Measurements from ENCODE around the gene AGBL1. TPM values are rescaled to one million over a fixed set of nuclear protein-coding genes. Genes with fewer than 3 reads are reported as not detected.

Gene AGBL1
- total RNA-seq, 1 donor from 2014 or later = 5.5 TPM

GRCh38 chr15:86273309-86273708, 193.6 kb downstream of the AGBL1 start:
- no peak overlapping the region for H3K9ac ChIP-seq
- no peaks in the 10 kb centered on the region for H3K36me3 Mint-ChIP-seq
- TF ChIP-seq EZH2 (IDR thresholded peaks at IDR 0.05) (no peak), CTCF (IDR thresholded peaks at IDR 0.05) (no peak), EZH2phosphoT487 (IDR thresholded peaks at IDR 0.05) (no peak)
- no peak overlapping the region for H2AFZ ChIP-seq (replicated peaks)
- H3K4me3 ChIP-seq = no peak overlapping the region
- H3K27ac ChIP-seq = no peak overlapping the region
- DNase-seq (ENCODE audit: low spot score) = no peak
- no peak overlapping the region for H3K4me3 Mint-ChIP-seq
- H3K27me3 Mint-ChIP-seq (ENCODE audit: insufficient read depth, low read depth) = peaks cover 5% of the 10 kb centered on the region
- H3K4me2 ChIP-seq = no peak overlapping the region
- H3K27me3 ChIP-seq = no peaks in the 10 kb centered on the region
- no peaks in the 10 kb centered on the region for H3F3A ChIP-seq (ENCODE audit: low read depth)
- no peaks in the 10 kb centered on the region for H4K20me1 ChIP-seq (ENCODE audit: low read depth)
- no peaks in the 10 kb centered on the region for H3K4me1 Mint-ChIP-seq
- H3K9me3 ChIP-seq (ENCODE audit: low read depth) = no peaks in the 10 kb centered on the region
- H3K79me2 ChIP-seq (ENCODE audit: low read depth) = no peaks in the 10 kb centered on the region
- H3K27ac Mint-ChIP-seq = no peak overlapping the region
- H3K4me1 ChIP-seq = no peaks in the 10 kb centered on the region
- H3K9me3 Mint-ChIP-seq = no peaks in the 10 kb centered on the region
- H3K36me3 ChIP-seq = no peaks in the 10 kb centered on the region

GRCh38 chr15:86275361-86275760, 195.7 kb downstream of the AGBL1 start:
- Histone ChIP-seq H3K4me3 (no peak overlapping the region), H3K9ac (no peak overlapping the region), H3K79me2 (ENCODE audit: low read depth) (no peaks in the 10 kb centered on the region), H3K4me1 (no peaks in the 10 kb centered on the region), H3F3A (ENCODE audit: low read depth) (no peaks in the 10 kb centered on the region), H3K4me2 (no peak overlapping the region), H2AFZ (replicated peaks) (no peak overlapping the region), H3K27ac (no peak overlapping the region), H3K27me3 (no peaks in the 10 kb centered on the region), H3K9me3 (ENCODE audit: low read depth) (no peaks in the 10 kb centered on the region), H3K36me3 (no peaks in the 10 kb centered on the region), H4K20me1 (ENCODE audit: low read depth) (no peaks in the 10 kb centered on the region)
- DNase-seq (ENCODE audit: low spot score) = no peak
- no peaks in the 10 kb centered on the region for H3K9me3 Mint-ChIP-seq
- peaks cover 5% of the 10 kb centered on the region for H3K27me3 Mint-ChIP-seq (ENCODE audit: insufficient read depth, low read depth)
- no peaks in the 10 kb centered on the region for H3K36me3 Mint-ChIP-seq
- H3K4me3 Mint-ChIP-seq = no peak overlapping the region
- H3K27ac Mint-ChIP-seq = no peak overlapping the region
- no peak for TF ChIP-seq EZH2 (IDR thresholded peaks at IDR 0.05)
- no peak for TF ChIP-seq CTCF (IDR thresholded peaks at IDR 0.05)
- no peak for TF ChIP-seq EZH2phosphoT487 (IDR thresholded peaks at IDR 0.05)
- H3K4me1 Mint-ChIP-seq = no peaks in the 10 kb centered on the region

GRCh38 chr15:86278586-86278985, 198.9 kb downstream of the AGBL1 start:
- H3K27ac Mint-ChIP-seq = no peak overlapping the region
- no peaks in the 10 kb centered on the region for H3K27me3 ChIP-seq
- no peaks in the 10 kb centered on the region for H3K4me1 ChIP-seq
- no peaks in the 10 kb centered on the region for H3K9me3 ChIP-seq (ENCODE audit: low read depth)
- H3F3A ChIP-seq (ENCODE audit: low read depth) = no peaks in the 10 kb centered on the region
- H3K4me3 ChIP-seq = no peak overlapping the region
- H3K9me3 Mint-ChIP-seq = no peaks in the 10 kb centered on the region
- no peaks in the 10 kb centered on the region for H4K20me1 ChIP-seq (ENCODE audit: low read depth)
- H3K4me3 Mint-ChIP-seq = no peak overlapping the region
- no peaks in the 10 kb centered on the region for H3K36me3 ChIP-seq
- H2AFZ ChIP-seq (replicated peaks) = no peak overlapping the region
- no peak overlapping the region for H3K27ac ChIP-seq
- no peak overlapping the region for H3K4me2 ChIP-seq
- H3K27me3 Mint-ChIP-seq (ENCODE audit: insufficient read depth, low read depth) = peaks cover 5% of the 10 kb centered on the region
- H3K79me2 ChIP-seq (ENCODE audit: low read depth) = no peaks in the 10 kb centered on the region
- H3K36me3 Mint-ChIP-seq = no peaks in the 10 kb centered on the region
- no peak overlapping the region for H3K9ac ChIP-seq
- H3K4me1 Mint-ChIP-seq = no peaks in the 10 kb centered on the region
- TF ChIP-seq CTCF (IDR thresholded peaks at IDR 0.05) (no peak), EZH2phosphoT487 (IDR thresholded peaks at IDR 0.05) (no peak), EZH2 (IDR thresholded peaks at IDR 0.05) (no peak)
- no peak for DNase-seq (ENCODE audit: low spot score)

All from neural progenitor cell (in vitro differentiated cells).